ENCODE measurements around the gene FKRP.

Gene FKRP

GRCh38 chr19:46736531-46737297 is 9.1 kb upstream of the FKRP start:
- Histone ChIP-seq H3K27me3 (replicated peaks in 2 of 5; ENCODE audit: control insufficient read depth in 4 of 5, insufficient read depth in 5 of 5, low read length in 4 of 5) (no peaks in the 10 kb centered on the region), H3K4me1 (ENCODE audit: control extremely low read depth in 1 of 4, control insufficient read depth in 4 of 4, insufficient read depth in 4 of 4, low read length in 3 of 4) (peaks cover 5 to 28% (median 14%) of the 10 kb centered on the region in 4 experiments), H3K27ac (ENCODE audit: insufficient read depth in 1 of 2, low read depth in 1 of 2, low read length in 2 of 2, poor library complexity in 1 of 2, severe bottlenecking in 2 of 2) (no peak overlapping the region), H3K4me3 (ENCODE audit: control insufficient read depth in 1 of 7, extremely low read depth in 1 of 7, insufficient read depth in 4 of 7, low read depth in 2 of 7, low read length in 6 of 7) (no peak overlapping the region), H3K36me3 (ENCODE audit: control insufficient read depth in 4 of 4, insufficient read depth in 4 of 4, low read length in 3 of 4) (peaks cover 2 to 74% (median 47%) of the 10 kb centered on the region in 4 experiments), H3K9me3 (ENCODE audit: control extremely low read depth in 1 of 5, control insufficient read depth in 4 of 5, insufficient read depth in 2 of 5, low read depth in 1 of 5, low read length in 4 of 5) (no peaks in the 10 kb centered on the region)
- POLR2A ChIA-PET = no interaction called here
- no peak for DNase-seq
- WGBS (ENCODE audit: insufficient coverage) = 90% methylated on average over 14 of the region's 22 CpGs
- CTCF ChIA-PET = interaction anchor here (0.6 to 15.9 kb wide), 4 partner anchors 12 to 104 kb away, joined by 3 to 356 read pairs (median 5); partner anchors contain the start of gene PRKD2

GRCh38 chr19:46737298-46737654 is 8.6 kb upstream of the FKRP start:
- Histone ChIP-seq H3K4me3 (ENCODE audit: control insufficient read depth in 1 of 7, extremely low read depth in 1 of 7, insufficient read depth in 4 of 7, low read depth in 2 of 7, low read length in 6 of 7) (no peak overlapping the region), H3K27me3 (replicated peaks in 2 of 5; ENCODE audit: control insufficient read depth in 4 of 5, insufficient read depth in 5 of 5, low read length in 4 of 5) (no peaks in the 10 kb centered on the region), H3K9me3 (ENCODE audit: control extremely low read depth in 1 of 5, control insufficient read depth in 4 of 5, insufficient read depth in 2 of 5, low read depth in 1 of 5, low read length in 4 of 5) (no peaks in the 10 kb centered on the region), H3K4me1 (ENCODE audit: control extremely low read depth in 1 of 4, control insufficient read depth in 4 of 4, insufficient read depth in 4 of 4, low read length in 3 of 4) (peaks cover 5 to 28% (median 9%) of the 10 kb centered on the region in 4 experiments), H3K36me3 (ENCODE audit: control insufficient read depth in 4 of 4, insufficient read depth in 4 of 4, low read length in 3 of 4) (peaks cover 2 to 73% (median 46%) of the 10 kb centered on the region in 4 experiments), H3K27ac (ENCODE audit: insufficient read depth in 1 of 2, low read depth in 1 of 2, low read length in 2 of 2, poor library complexity in 1 of 2, severe bottlenecking in 2 of 2) (no peak overlapping the region)
- CTCF ChIA-PET = interaction anchor here (0.6 to 15.9 kb wide), 4 partner anchors 12 to 104 kb away, joined by 3 to 356 read pairs (median 4); partner anchors contain the start of gene PRKD2
- no peak for DNase-seq
- POLR2A ChIA-PET = no interaction called here
- 93% methylated on average over 7 of the region's 7 CpGs for WGBS (ENCODE audit: insufficient coverage)

GRCh38 chr19:46737761-46738171 is 8.1 kb upstream of the FKRP start:
- Histone ChIP-seq H3K36me3 (ENCODE audit: control insufficient read depth in 4 of 4, insufficient read depth in 4 of 4, low read length in 3 of 4) (peaks cover 2 to 68% (median 44%) of the 10 kb centered on the region in 4 experiments), H3K27me3 (replicated peaks in 2 of 5; ENCODE audit: control insufficient read depth in 4 of 5, insufficient read depth in 5 of 5, low read length in 4 of 5) (no peaks in the 10 kb centered on the region), H3K4me1 (ENCODE audit: control extremely low read depth in 1 of 4, control insufficient read depth in 4 of 4, insufficient read depth in 4 of 4, low read length in 3 of 4) (peaks cover 3 to 23% (median 6%) of the 10 kb centered on the region in 4 experiments), H3K27ac (ENCODE audit: insufficient read depth in 1 of 2, low read depth in 1 of 2, low read length in 2 of 2, poor library complexity in 1 of 2, severe bottlenecking in 2 of 2) (no peak overlapping the region), H3K9me3 (ENCODE audit: control extremely low read depth in 1 of 5, control insufficient read depth in 4 of 5, insufficient read depth in 2 of 5, low read depth in 1 of 5, low read length in 4 of 5) (no peaks in the 10 kb centered on the region), H3K4me3 (ENCODE audit: control insufficient read depth in 1 of 7, extremely low read depth in 1 of 7, insufficient read depth in 4 of 7, low read depth in 2 of 7, low read length in 6 of 7) (no peak overlapping the region)
- 97% methylated on average over 13 of the region's 19 CpGs for WGBS (ENCODE audit: insufficient coverage)
- DNase-seq = no peak
- CTCF ChIA-PET = interaction anchor here (0.6 to 15.9 kb wide), 4 partner anchors 11 to 103 kb away, joined by 3 to 356 read pairs (median 4); partner anchors contain the start of gene PRKD2
- POLR2A ChIA-PET = no interaction called here

- Histone ChIP-seq H3K27ac (ENCODE audit: insufficient read depth in 1 of 2, low read depth in 1 of 2, low read length in 2 of 2, poor library complexity in 1 of 2, severe bottlenecking in 2 of 2) (peak overlapping the region in 1 of 2 experiments; percentile 22), H3K27me3 (replicated peaks in 2 of 5; ENCODE audit: control insufficient read depth in 4 of 5, insufficient read depth in 5 of 5, low read length in 4 of 5) (no peaks in the 10 kb centered on the region), H3K4me1 (ENCODE audit: control extremely low read depth in 1 of 4, control insufficient read depth in 4 of 4, insufficient read depth in 4 of 4, low read length in 3 of 4) (peaks cover 0 to 13% (median 4%) of the 10 kb centered on the region in 4 experiments), H3K36me3 (ENCODE audit: control insufficient read depth in 4 of 4, insufficient read depth in 4 of 4, low read length in 3 of 4) (peaks cover 2 to 53% (median 31%) of the 10 kb centered on the region in 4 experiments), H3K9me3 (ENCODE audit: control extremely low read depth in 1 of 5, control insufficient read depth in 4 of 5, insufficient read depth in 2 of 5, low read depth in 1 of 5, low read length in 4 of 5) (no peaks in the 10 kb centered on the region), H3K4me3 (ENCODE audit: control insufficient read depth in 1 of 7, extremely low read depth in 1 of 7, insufficient read depth in 4 of 7, low read depth in 2 of 7, low read length in 6 of 7) (no peak overlapping the region)
- ChIA-PET CTCF (interaction anchor here (0.7 to 1.4 kb wide), 3 partner anchors 11 to 137 kb away, joined by 3 to 11 read pairs (median 5); no protein-coding TSS in a partner anchor), POLR2A (no interaction called here)
- no peak for DNase-seq
- WGBS (ENCODE audit: insufficient coverage) = 96% methylated on average over 14 of the region's 14 CpGs
These were observed 6.5 kb upstream of the FKRP start for GRCh38 chr19:46739290-46739771.

- Histone ChIP-seq H3K4me1 (ENCODE audit: control extremely low read depth in 1 of 4, control insufficient read depth in 4 of 4, insufficient read depth in 4 of 4, low read length in 3 of 4) (peaks cover 0 to 20% (median 15%) of the 10 kb centered on the region in 4 experiments), H3K9me3 (ENCODE audit: control extremely low read depth in 1 of 5, control insufficient read depth in 4 of 5, insufficient read depth in 2 of 5, low read depth in 1 of 5, low read length in 4 of 5) (no peaks in the 10 kb centered on the region), H3K36me3 (ENCODE audit: control insufficient read depth in 4 of 4, insufficient read depth in 4 of 4, low read length in 3 of 4) (peaks cover 2 to 46% (median 26%) of the 10 kb centered on the region in 4 experiments), H3K27ac (ENCODE audit: insufficient read depth in 1 of 2, low read depth in 1 of 2, low read length in 2 of 2, poor library complexity in 1 of 2, severe bottlenecking in 2 of 2) (no peak overlapping the region), H3K27me3 (replicated peaks in 2 of 5; ENCODE audit: control insufficient read depth in 4 of 5, insufficient read depth in 5 of 5, low read length in 4 of 5) (no peaks in the 10 kb centered on the region), H3K4me3 (ENCODE audit: control insufficient read depth in 1 of 7, extremely low read depth in 1 of 7, insufficient read depth in 4 of 7, low read depth in 2 of 7, low read length in 6 of 7) (no peak overlapping the region)
- POLR2A ChIA-PET = interaction anchor here (0.9 kb wide), 1 partner anchor 11 kb away, joined by 3 read pairs; no protein-coding TSS in a partner anchor
- DNase-seq = no peak
- WGBS (ENCODE audit: insufficient coverage) = 90% methylated on average over 13 of the region's 17 CpGs
- CTCF ChIA-PET = interaction anchor here (1.2 to 2.4 kb wide), 9 partner anchors 9 to 78 kb away, joined by 3 to 14 read pairs (median 6); no protein-coding TSS in a partner anchor
These were observed 4.4 kb upstream of the FKRP start for GRCh38 chr19:46741447-46741846.

GRCh38 chr19:46742926-46743480 is 2.9 kb upstream of the FKRP start:
- CTCF ChIA-PET = interaction anchor here (1.1 to 2.4 kb wide), 6 partner anchors 9 to 129 kb away, joined by 3 to 14 read pairs (median 3); no protein-coding TSS in a partner anchor
- WGBS (ENCODE audit: insufficient coverage) = 100% methylated on average over 1 of the region's 4 CpGs
- Histone ChIP-seq H3K36me3 (ENCODE audit: control insufficient read depth in 4 of 4, insufficient read depth in 4 of 4, low read length in 3 of 4) (peaks cover 2 to 31% (median 14%) of the 10 kb centered on the region in 4 experiments), H3K4me3 (ENCODE audit: control insufficient read depth in 1 of 7, extremely low read depth in 1 of 7, insufficient read depth in 4 of 7, low read depth in 2 of 7, low read length in 6 of 7) (no peak overlapping the region), H3K9me3 (ENCODE audit: control extremely low read depth in 1 of 5, control insufficient read depth in 4 of 5, insufficient read depth in 2 of 5, low read depth in 1 of 5, low read length in 4 of 5) (no peaks in the 10 kb centered on the region), H3K27me3 (replicated peaks in 2 of 5; ENCODE audit: control insufficient read depth in 4 of 5, insufficient read depth in 5 of 5, low read length in 4 of 5) (no peaks in the 10 kb centered on the region), H3K27ac (ENCODE audit: insufficient read depth in 1 of 2, low read depth in 1 of 2, low read length in 2 of 2, poor library complexity in 1 of 2, severe bottlenecking in 2 of 2) (no peak overlapping the region), H3K4me1 (ENCODE audit: control extremely low read depth in 1 of 4, control insufficient read depth in 4 of 4, insufficient read depth in 4 of 4, low read length in 3 of 4) (peaks cover 0 to 26% (median 17%) of the 10 kb centered on the region in 4 experiments)
- DNase-seq = no peak
- POLR2A ChIA-PET = interaction anchor here (0.6 to 1.8 kb wide), 2 partner anchors 46 to 311 kb away, joined by 3 to 4 read pairs; partner anchors contain the start of gene SLC1A5

Measured in common myeloid progenitor, CD34-positive (primary cell).